SK-N-SH (cell line): ENCODE measurements around the gene CACNB3.

ENCODE experiments used
- CTCF ChIP-seq: fragments of 200-600 bp; sonication (generic); IDR thresholded peaks from 2 replicates; pipeline ENCODE4 v1.6.1; 2017; ENCODE audit warnings: antibody characterized with exemption, mild to moderate bottlenecking, moderate library complexity
- EZH2phosphoT487 ChIP-seq: fragments of 200-600 bp; sonication (generic); IDR thresholded peaks from 2 replicates; pipeline ENCODE4 v1.6.1; 2017; ENCODE audit warnings: low read depth, mixed run types, mild to moderate bottlenecking, antibody characterized with exemption, moderate library complexity, borderline replicate concordance
- FOSL2 ChIP-seq: IDR thresholded peaks from 2 replicates; pipeline ENCODE4 v1.4.0; 2012; ENCODE audit warnings: low read depth, mild to moderate bottlenecking, moderate library complexity, borderline replicate concordance
- RCOR1 ChIP-seq: fragments of 150-350 bp; IDR thresholded peaks from 2 replicates; pipeline ENCODE4 v1.6.1; 2017; ENCODE audit warnings: antibody characterized with exemption, low read length
- RFX5 ChIP-seq: IDR thresholded peaks from 2 replicates; pipeline ENCODE4 v1.6.1; 2012; ENCODE audit warnings: mild to moderate bottlenecking, improper control_type of control experiment, low read length

DNA sequence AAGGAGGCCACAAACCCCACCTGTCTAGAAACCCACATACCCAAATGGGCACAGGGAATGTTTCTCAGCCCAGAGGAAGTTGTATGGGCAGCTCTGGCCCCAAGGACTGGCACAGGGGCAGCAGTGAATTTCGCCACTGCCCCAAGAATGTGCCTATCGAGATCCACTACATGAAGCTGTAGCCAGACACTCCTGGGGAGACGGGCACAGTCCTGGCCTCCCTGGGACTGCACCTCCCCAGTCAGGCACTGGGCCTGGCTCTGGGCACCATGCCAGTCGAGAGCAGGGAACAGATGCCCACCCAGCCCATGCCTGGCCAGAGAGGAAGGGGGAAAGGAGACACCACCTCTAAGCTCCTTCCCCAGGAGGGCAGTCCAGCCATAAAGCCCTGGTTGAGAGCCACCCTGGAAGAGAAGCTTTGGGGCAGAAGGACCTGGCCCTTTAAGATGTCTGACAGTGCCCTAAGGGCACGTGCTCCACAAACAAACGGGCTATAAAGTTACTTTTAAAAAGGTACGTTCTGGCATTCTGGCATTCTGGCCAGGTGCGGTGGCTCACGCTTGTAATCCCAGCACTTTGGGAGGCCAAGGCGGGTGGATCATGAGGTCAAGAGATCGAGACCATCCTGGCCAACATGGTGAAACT, 37.8 kb upstream of the CACNB3 start:
- TF ChIP-seq CTCF: no peak
- TF ChIP-seq RCOR1: no peak
- TF ChIP-seq FOSL2: no peak
- no peak for TF ChIP-seq RFX5
- no peak for TF ChIP-seq EZH2phosphoT487
